Jurkat, Clone E6-1 (cell line): ENCODE measurements around the gene ANKRD12.
A peak's percentile ranks its signal among the peaks of the same experiment; 100 is the strongest.

Experiments
- DNase-seq: peaks from one replicate; pipeline ENCODE4 v3.0.0-alpha.2; 2011; ENCODE audit warnings: low read depth, low spot score
- H3K4me3 ChIP-seq: 2 replicates; pipeline ENCODE4 v1.5.1; 2011; ENCODE audit warnings: mild to moderate bottlenecking, low read length, control low read depth, moderate library complexity

The ANKRD12 gene

DNA sequence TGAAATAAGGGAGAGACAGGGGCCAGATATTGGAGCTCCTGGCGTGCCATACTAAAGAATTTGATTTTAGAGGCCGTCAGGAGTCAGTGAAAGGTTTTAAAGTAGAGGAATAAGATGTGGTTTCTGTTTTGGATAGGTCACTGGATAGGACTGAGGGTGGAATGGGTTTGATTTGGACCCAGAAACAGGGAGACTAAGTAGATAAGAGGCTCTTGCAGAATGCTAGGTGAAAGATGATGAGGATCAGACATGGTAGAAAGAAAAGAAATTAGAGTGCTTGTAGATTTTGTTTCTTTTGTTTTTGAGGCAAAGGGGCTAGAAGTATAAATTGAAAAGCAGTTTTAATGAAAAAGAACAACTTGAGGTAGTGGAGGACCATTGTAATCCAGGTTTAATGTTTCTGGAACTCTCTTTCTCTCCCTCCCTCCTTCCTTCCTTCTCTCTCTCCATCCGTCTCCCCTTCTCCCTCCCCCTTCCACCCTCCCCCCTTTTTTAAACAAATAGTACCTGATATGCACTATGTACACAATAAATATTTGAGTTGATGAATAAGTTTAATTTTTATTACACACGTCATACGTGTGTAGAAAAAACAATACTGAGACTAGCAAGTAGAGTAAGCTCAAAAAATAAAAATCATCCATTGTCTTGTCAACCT is 32.2 kb upstream of the ANKRD12 start:
- peak overlapping the region; percentile 77 for H3K4me3 ChIP-seq
- DNase-seq: no peak

DNA sequence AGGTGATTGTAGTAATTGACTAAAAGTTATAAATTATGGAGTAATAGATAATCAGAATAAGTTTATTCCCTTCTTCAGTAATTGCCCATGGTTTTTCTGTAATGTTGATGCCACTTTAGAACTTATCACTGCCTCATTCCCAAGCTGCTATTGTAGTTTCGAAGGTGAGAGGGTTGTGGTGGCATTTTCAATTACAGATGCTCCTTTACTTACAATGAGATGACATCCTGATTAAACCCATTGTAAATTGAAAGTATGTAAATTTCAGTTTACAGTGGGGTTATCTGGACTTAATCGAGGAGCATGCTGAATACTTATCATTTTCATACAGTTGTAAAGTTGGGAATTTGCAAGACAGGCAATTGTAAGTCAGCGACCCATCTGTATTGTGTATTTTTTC is 31.2 kb upstream of the ANKRD12 start:
- H3K4me3 ChIP-seq: no peak overlapping the region
- DNase-seq: no peak

DNA sequence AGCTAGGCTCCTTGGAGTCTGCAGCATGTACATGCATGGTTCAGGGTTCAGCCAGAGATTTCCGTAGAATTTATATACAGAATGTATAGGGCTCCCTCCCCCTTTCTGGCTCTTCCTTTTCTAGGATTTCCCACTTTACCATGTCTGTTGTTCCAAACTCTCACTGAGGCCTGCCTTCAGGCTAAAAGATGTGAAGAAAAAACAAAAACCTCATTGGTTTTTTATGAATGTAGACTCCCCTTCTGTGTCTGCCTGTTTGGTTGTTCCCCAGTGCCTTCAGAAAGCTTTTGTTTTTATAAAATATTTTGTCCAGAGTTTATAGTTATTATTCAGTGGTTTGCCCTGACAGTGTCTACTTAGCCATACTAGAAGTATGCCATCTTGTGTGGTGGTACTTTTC is 30.5 kb upstream of the ANKRD12 start:
- H3K4me3 ChIP-seq: no peak overlapping the region
- DNase-seq: no peak

DNA sequence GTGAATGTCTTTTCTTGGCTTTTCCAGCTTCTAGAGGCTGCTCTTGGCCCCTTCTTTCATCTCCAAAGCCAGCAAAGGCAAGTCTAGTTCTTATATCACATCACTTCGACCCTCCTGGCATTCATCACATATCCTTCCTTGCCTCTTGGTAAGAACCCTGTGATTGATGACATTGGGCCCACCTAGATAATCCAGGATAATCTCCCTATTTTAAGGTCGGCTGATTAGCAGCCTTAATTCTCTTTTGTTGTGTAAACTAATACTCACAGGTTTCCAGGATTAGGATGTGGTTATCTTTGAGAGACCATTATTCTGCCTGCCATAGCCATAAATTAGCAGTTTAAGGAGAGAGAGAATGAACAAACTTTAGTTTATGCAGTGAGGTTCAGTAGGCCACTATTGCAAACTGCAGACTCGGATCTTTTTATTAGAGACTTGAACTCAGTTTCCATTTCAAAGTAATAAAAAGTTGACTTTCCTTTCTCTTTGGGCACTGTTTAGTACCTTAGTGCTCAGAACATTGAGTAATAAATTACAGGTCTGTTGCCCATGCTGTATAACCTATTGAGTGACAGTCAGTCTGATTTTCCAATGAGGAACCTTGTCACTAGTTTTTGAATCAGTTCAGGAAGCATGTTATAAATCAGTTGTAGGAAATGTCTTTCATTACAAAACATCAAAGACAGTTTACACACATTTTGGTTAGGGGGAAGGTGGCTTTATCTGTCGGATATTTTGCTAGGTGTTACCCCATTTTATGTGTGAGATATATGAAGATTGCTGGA is 29.6 kb upstream of the ANKRD12 start:
- DNase-seq: no peak
- no peak overlapping the region for H3K4me3 ChIP-seq

DNA sequence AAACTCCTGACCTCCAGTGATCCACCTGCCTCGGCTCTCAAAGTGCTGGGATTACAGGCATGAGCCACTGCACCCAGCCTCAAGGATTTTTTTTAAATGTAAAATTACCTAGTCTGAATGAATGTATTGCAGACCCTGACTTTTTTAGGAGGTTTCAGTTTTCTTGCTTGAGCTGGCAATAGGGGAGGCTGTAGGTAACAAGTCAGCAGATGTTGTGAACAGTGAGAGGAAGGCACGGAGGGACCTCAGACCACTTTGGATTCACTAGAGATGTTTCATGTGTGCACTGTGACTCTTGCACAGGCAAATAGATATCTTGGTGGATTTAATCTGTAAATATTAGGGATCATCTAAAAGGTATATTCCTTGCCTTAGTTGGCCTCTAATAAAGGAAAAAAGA is 27.7 kb upstream of the ANKRD12 start:
- no peak overlapping the region for H3K4me3 ChIP-seq
- no peak for DNase-seq

DNA sequence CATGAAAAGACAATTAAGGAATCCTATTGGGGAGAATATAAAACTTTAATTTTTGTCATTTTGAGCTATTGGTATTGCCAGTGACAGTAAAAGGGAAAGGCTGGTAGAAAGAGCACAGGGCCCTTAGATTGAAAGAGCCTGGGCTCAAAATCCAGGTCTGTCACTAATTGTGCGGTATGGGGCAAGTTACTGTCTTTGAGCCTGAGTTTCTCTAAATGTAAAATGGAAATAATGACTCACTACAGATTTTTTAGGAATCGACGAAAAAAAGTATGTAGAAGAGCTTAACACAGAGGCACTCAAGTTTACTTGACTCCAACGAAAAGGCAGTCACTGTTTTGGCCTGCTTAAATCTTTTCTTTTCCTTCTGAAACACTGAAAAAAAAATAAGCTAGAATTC is 27.1 kb upstream of the ANKRD12 start:
- no peak overlapping the region for H3K4me3 ChIP-seq
- no peak for DNase-seq

DNA sequence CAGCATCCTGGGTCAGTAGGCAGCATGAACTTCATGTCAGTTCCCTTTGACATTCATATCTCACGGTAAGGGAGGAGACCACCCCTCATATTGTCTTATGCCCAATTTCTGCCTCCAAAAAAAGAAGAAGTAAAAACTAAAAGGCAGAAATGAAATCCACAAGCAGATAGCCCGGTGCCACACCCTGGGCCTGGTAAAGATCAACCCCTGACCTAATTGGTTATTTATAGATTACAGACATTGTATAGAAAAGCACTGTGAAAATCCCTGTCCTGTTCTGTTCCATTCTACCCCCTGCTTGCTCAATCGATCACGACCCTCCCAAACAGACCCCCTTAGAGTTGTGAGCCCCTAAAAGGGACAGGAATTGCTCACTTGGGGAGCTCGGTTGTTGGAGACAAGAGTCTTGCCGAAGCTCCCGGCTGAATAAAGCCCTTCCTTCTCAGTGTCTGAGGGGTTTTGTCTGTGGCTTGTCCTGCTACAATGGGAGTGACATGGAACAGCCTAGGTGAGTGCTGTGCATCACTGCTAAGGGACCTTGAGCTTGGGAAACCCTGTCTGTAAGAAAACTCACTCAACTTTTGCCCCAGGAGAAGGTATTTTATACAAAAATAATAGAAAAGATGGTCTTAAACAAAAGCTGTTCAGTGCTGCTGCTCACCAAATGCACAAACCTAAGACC is 23.0 kb upstream of the ANKRD12 start:
- no peak for DNase-seq
- no peak overlapping the region for H3K4me3 ChIP-seq

DNA sequence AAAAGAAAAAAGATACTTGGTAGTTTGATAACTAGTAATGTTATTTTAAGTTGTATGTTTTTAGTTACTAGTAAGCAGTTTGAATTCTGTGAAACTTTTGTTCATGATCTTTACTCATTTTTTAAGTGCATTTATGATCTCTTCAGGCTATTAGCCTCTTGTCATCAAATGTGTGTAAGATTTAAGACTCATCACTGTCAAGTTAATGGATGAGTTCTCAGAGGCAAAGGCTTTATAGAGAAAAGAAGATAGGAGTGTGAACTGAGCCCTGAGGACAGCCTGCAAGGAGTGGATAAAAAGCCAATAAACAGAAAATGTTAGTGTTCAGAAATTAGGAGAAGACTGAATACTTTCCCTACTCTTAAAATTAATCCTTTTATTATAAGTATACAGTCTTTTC is 20.6 kb upstream of the ANKRD12 start:
- no peak for DNase-seq
- H3K4me3 ChIP-seq: no peak overlapping the region

DNA sequence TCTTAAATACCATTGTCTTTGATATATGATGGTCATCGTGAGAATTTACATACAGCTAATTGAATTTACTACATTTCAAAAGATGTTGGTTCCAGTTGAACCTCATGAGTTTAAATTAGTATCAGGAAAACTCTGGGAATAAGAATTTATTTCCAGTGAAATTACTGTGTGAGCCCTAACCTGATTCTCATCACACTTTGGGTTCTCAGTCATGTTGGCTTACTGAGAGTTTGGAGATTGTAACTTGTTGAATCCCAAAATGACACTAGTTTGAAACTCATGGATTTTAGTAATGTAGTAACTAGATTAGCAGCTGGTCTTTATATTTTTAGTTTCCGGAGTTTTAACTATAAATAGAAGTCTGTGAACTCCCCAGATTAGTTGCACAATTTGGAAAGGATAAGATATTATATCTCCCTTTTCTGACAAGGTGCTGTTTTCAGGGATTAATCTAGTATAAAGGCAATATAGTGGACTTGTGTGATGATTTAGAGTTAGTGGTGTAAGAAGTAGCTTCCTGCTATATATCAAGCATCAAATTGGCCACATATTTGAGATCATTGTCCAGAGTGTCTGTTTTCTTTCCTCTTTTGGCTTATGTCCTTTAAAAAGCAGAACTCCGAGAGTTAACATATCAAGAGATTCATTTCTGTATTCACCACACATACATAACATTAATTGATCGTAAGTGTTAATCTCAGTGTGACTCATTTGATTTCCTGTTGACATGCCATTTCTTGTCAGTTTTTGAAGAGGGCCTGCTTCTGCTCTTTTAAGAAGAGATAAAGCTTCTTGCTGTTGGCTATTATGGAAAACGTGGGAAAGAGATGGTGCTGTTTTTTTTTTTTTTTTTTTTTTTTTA is 18.4 kb upstream of the ANKRD12 start:
- no peak for DNase-seq

DNA sequence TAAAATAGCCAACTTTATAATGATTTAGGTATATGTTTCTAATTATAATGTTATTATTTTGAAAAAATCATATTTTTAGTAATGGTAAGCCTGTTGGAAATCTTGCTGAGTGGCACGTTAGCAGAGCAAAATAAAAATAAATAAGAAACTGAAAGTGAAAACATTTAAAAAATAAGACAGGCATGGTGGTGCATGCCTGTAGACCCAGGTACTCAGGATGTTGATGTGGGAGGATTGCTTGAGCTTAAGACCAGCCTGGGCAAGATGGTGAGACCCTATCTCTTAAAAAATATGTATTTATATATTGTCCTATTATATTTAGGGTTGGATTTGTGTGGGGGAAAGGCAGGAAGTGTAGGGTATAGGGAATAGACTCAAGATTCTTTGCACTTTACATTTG is 15.8 kb upstream of the ANKRD12 start:
- no peak for DNase-seq
- H3K4me3 ChIP-seq: no peak overlapping the region

More for the DNA sequence above, 18.4 kb upstream of the ANKRD12 start:
- H3K4me3 ChIP-seq: no peak overlapping the region

DNA sequence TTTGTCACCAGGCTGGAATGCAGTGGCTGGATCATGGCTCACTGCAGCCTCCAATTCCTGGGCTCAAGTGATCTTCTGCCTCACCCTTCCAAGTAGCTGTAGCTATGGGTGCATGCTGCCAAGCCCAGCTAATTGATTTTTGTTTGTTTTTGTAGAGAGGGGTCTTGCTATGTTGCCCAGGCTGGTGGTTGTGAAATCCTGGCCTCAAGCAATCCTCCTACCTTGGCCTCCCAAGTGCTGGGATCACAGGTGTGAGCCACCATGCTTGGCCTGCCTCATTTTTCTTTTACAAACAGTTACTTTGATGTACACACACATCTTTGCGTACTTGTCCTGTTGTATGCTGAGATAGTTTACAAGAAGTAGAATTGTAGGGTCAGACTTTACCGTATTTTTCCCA is 13.1 kb upstream of the ANKRD12 start:
- no peak overlapping the region for H3K4me3 ChIP-seq
- no peak for DNase-seq

DNA sequence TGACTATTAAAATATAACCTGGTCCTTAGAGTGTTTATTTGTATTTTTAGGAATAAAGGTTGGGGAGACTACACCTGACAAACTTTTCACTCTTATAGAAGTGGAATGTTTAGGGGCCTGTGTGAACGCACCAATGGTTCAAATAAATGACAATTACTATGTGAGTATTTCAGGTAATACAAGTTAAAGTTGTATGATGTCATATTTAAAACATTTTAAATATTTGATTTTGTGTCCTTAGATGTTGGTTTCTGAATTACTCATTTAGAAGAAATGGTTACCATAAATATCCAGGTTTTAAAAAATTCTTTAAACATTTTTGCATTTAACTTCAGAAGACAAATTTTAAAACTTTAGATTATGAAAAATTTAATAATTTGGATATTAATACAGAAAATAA is 11.8 kb upstream of the ANKRD12 start:
- no peak for DNase-seq
- no peak overlapping the region for H3K4me3 ChIP-seq

DNA sequence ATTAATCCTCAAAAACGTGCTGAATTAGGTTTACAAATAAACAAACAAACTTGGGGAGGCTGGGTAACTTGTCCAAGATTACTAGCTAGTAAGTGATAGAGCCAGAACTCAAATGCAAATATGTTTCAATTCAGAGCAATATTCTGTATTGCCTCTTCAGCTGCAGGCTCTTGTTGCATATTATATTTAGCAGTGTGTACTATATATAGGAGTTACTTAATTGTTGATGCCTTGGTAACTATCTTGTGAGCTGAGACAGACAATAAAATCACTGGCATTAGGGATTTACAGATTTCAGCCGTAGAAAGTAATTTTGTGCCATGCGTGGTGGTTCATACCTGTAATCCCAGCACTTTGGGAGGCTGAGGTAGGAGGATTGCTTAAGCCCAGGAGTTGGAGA is 10.2 kb upstream of the ANKRD12 start:
- no peak for DNase-seq
- no peak overlapping the region for H3K4me3 ChIP-seq

DNA sequence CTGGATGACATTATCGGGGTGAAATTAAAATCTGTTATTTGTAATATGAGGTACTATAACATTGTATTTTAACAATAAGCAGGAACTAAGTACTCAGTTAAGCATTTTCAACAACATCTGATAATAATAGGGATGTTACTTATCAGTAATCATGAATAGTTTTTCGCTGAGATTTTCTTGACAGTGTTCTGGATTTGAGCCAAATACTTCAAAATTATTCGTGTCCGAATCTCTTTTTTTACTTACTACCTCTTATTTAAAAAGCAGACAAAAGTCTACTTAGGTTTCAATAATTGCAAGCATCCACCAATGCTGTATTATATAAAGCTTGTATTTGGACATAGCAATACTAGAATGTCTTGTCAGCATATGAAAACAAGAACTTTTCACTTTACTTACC is 6.4 kb upstream of the ANKRD12 start:
- H3K4me3 ChIP-seq: no peak overlapping the region

DNA sequence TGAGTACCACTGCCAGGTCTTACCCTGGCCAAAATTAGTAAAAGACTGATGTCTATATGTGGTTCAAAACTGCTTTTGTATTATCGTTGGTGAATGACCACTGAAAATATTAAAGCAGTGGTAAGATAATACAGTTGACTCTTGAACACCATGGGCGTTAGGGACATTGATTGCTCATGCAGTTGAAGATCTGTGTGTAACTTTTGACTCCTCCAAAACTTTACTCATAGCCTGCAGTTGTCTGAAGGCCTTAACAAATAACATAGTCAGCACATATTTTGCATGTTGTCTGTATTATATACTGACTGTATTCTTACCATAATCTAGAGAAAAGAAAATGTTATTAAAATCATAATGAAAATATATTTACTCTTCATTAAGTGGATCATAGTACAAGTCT is 5.8 kb upstream of the ANKRD12 start:
- DNase-seq: no peak
- H3K4me3 ChIP-seq: no peak overlapping the region

More for the DNA sequence above, 6.4 kb upstream of the ANKRD12 start:
- no peak for DNase-seq

DNA sequence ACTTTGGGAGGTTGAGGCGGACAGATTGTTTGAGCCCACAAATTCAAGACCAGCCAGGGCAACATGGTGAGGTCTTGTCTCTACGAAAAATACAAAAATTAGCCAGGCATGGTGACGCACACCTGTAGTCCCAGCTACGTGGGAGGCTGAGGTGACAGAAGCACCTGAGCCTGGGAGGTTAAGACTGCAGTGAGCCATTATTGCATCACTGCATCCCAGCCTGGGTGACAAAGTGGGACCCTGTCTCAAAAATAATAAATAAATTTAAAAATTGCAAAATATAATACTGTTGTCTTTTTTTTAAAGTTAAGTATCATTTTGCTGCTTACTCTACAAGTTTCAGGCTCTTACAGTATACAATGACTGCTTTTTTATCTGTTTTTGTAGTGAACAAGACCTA is 4.0 kb upstream of the ANKRD12 start:
- no peak overlapping the region for H3K4me3 ChIP-seq
- no peak for DNase-seq

DNA sequence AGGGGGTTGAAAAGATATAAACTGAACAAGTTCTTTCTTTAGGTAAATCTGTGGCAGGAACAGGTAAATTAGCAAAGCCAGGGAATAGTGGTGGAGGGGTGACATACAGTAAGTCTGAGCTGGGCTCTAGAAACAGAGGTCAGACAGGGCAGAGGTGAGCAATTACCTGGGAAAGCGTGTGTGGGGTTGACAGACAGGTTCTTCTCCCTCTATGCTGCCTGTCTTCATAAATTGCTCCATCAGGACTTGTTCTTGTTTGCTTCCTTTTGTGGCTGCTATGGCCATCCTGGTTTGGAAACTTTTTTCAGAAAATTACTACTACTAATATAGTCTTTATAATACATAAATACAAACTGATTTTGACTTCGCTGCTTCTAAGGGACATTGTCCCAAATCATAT is 3.4 kb upstream of the ANKRD12 start:
- H3K4me3 ChIP-seq: no peak overlapping the region
- no peak for DNase-seq

DNA sequence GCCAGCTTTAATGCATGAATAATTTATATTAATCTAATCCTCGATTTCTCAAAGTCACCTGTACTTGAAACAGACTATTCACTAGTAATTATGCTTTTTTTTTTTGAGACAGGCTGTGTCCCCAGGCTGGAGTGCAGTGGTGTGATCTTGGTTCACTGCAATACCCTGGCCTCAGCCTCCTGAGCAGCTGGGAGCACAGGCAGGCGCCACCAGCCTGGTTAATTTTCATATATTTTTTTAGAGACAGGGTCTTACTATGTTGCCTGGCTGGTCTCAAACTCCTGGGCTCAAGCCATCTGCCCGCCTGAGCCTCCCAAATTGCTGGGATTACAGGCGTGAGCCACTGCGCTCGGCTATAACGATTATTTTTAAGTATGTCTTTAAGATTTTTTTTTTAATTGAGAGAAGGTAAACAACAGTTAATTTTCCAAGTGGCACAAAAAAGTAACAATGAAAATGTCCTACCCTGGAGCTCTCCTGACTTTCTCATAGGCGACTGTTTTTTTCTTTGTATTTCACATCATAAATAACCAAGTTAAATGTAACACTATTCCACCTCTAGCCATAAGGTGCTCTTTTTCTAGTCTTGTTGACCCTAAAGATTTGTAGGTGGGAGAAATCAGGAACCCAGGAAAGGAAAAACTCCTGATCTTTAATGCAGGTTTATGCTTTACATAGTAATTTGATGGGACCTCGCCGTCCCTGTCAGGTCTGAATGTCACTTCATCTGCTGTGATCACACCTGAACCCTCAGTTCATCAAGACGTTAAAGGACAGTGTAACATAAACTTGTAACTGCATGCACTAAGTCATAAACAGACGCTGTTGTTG is 1.3 kb upstream of the ANKRD12 start:
- H3K4me3 ChIP-seq: peak overlapping the region; percentile 89
- no peak for DNase-seq

DNA sequence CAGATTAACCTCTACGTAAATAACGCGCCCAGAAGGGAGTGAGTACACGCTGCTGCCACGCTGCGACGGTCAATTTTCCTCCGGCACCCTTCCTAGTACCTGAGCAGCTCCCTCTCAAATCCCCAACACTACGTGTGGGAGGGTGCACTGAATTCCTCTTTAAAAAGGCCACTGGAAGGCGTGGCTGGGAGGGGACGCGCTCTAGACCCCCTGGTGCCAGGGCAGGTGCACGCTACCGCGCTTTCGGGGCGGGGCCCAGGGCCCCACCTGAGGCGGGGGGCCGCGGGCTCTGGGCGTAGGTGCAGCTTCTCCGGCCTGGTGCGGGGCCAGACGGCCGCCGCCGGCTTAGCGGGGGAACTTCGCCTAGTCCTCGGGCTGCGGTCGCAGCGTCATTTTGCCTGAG is 668 bp upstream of the ANKRD12 start:
- DNase-seq: peak; percentile 30

More for the DNA sequence above, 668 bp upstream of the ANKRD12 start:
- peak overlapping the region; percentile 89 for H3K4me3 ChIP-seq
